GM12873 (cell line): ENCODE measurements around the gene OR56B4.

ENCODE experiments used
- CTCF ChIP-seq: IDR thresholded peaks from 2 replicates; pipeline ENCODE4 v1.5.1; 2012; ENCODE audit warnings: low read depth, mild to moderate bottlenecking, moderate library complexity, low read length, control low read depth; ENCODE audit not compliant: insufficient read depth; ENCODE audit errors: missing control alignments

Gene OR56B4

DNA sequence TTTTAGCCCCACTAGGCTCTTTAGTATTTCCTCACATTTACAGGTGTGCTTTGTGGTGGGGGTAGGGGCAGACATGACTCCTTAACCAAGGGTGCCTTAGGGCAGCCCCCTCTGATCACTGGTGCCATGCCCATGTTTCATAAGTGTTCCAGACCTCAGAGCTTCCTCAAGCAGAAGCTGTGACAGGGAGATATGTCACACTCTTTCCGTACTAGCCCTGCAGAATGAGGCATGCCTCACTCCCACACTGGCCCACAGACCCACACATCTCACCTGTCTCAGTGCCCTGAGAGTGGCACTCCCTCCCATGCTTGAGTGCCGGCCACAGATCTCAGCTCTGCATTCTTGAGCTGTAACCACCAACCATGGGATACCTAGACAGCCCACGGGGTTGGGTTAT is 22.9 kb upstream of the OR56B4 start:
- no peak for TF ChIP-seq CTCF

- TF ChIP-seq CTCF = no peak
These were observed 13.3 kb upstream of the OR56B4 start for GRCh38 chr11:6094186-6094585.

GRCh38 chr11:6095798-6096197 is 11.7 kb upstream of the OR56B4 start:
- no peak for TF ChIP-seq CTCF

DNA sequence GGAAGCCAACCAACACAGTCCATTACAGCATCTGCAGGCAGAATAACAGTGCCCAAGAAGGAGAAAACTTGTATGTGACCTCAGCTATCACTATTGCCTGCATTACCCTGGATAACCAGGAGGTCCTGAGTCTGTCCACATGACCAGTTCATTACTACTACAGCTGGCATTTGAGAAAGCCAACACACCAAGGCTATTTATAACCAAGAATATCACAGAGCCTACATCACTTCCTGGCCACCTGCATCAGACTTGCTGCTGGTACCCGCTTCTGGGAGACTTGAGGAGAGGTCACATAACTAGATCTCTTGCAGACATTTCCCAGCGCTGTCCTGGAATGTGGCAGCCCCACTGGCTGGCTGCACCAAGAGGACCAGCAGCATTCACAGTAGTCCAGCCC is 11.1 kb upstream of the OR56B4 start:
- no peak for TF ChIP-seq CTCF

DNA sequence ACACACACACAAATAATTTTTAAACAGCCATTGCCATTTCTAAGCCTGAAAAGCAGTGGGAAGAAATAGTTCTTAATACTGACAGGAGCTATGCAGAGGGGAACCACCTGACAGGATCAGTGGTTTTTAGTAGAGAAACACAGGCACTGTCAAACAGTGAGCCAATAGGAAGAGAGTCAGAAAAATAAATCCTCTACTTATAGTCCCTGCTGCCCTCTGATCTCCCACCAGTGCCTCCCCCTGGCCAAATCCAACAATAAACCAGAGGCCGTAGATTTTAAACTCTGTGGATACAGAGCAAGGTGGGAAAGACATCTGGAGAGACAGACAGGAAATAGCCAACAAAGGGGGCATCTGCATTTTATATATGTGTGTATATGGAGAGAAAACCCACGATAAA is 7.9 kb upstream of the OR56B4 start:
- no peak for TF ChIP-seq CTCF

DNA sequence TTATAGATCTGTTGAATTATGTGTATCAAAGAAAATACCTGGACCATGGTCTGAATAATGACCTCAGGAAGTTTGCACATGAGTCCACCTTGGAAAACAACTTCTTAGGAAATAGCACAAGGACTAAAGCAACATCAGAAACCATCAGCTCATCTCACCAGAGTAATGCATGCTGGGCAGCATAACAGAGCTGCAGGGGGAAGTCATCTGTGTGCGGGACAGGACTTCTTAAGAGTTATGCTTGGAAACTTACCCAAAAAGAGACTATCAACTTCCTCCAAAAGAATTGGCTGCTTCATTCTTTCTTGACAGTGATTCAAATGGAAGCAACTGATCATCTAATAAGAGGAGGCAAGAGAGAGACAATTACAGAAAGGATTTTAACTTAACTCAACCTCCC is 2.5 kb downstream of the OR56B4 start:
- no peak for TF ChIP-seq CTCF

DNA sequence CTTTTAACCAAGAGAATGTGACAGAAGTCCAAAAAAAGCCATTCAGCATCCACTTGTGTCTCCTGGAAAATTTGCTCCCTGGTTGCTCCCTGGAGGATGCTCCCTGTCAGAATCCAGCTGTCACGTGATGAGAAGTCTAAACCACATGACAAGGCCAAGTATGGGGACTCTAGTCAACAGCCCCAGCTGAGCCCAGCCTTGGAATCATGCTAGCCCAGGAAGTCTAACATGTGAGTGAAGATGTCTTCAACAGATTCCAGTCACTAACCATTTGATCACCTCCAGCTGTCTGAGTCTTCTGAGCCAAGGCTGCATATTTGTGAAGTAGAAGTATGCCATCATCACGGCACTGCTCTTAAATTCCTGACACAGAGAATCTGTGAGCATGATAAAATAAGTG is 4.2 kb downstream of the OR56B4 start:
- TF ChIP-seq CTCF = no peak

DNA sequence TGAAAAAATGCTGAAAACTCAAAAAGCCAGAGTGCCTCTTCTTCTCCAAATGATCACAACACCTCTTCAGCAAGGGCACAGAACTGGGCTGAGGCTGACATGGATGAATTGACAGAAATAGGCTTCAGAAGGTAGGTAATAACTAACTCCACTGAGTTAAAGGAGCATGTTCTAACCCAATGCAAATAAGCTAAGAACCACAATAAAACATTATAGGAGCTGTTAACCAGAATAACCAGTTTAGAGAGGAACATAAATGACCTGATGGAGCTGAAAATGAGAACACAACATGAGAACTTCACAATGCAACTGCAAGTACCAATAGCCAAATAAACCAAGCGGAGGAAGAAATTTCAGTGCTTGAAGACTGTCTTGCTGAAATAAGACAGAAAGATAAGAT is 9.2 kb downstream of the OR56B4 start:
- no peak for TF ChIP-seq CTCF
